Activated T-helper 1 cell treated with Interleukin-2 at 50 U/mL for 16 hours (primary cell): Measurements from ENCODE around the gene ASS1.

Experiments
- DNase-seq: peaks from one replicate; pipeline ENCODE4 v3.0.0-alpha.2; 2020; ENCODE audit warnings: low read depth

The ASS1 gene

GRCh38 chr9:130535818-130536521, 91.2 kb downstream of the ASS1 start:
- DNase-seq: no peak

DNA sequence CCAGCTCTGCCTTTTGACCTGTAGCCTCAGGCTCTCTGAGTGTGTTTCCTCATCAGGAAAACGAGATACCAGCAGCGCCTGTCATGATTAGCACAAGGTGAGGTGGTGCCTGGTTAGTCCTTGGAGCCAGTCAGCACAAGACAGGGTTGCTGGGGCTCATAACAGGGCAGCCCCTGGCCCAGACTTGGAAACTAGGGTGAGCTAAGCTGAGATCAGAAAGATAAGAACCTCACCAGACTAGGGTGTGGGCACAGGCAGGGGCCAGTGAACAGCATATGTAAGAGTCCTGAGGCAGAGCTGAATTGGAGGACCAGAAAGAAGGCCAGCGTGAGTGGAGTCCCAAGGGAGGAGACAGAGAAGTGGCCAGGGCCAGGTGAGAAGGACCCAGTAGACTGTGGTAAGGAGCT, 91.9 kb downstream of the ASS1 start:
- DNase-seq: no peak

GRCh38 chr9:130537346-130538050, 92.7 kb downstream of the ASS1 start:
- no peak for DNase-seq

GRCh38 chr9:130539420-130540223, 94.9 kb downstream of the ASS1 start:
- no peak for DNase-seq

DNA sequence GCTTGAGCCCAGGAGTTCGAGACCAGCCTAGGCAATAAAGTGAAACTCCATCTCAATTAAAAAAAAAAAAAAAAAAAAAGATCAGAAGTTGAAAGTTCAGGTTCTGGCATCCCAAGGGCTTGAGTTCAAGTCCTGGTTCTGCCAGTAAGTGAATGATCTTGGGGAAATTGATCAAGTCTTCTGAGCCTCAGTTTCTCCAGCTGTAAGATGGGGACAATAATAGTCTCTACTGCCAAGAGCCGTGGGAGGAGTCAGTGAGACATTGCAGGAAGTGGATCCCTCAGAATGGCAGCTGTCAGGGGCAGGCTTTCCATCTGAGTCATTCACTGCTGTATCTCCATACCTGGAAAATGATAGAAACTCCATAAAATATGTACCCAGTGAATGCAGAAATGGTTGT, 96.8 kb downstream of the ASS1 start:
- DNase-seq: no peak

DNA sequence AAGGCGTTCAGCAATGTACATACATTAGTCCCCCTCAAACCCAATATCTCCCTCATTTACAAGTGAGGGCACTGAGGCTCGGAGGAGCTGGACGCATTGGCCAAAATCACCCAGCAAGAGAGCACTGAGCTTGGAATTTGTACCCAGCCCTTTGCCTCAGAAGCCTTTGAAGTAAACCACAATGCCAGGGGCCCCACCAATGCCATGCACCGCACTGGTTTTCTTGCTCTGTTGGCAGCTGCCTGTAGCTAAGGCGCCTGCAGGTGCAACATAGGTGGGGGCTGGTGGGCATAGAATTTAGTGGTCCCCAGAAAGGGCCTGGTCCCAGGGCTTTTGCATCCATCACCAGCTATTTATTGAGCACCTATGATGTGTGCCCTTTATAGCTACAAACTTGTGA, 97.3 kb downstream of the ASS1 start:
- DNase-seq: no peak

DNA sequence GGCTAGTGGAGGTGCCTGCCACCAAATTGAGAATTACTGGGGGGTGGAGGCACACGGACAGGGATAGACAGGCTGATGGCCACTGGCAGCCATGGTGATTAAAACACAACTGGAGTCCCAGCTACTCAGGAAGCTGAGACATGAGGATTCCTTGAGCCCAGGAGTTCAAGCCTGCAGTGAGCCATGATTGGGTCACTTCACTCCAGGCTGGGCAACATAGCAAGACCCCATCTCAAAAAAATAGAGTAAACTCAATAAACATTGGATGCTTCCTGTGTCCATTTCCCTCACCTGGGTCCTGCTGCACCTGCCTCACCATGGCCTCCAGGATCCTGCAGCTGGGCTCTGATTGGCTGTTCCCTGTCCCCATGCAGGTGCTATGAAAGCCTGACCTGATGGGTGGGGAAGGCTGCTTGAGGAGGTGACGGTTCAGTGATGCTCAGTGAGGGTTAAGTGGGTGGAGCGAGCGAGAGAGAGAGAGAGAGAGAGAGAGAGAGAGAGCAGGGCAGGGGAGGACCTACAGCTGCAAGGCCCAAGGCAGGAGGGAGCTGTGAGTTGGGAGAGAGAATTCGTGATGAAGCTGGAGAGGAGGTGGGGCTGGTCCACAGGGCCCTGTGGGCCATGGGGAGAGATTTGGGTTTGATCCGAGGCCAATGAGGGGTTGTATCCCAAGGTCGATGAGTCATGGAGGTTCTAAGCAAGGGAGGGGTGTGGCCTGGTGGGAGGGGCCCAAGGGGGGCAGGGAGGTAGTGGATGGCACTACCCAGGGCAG, 97.9 kb downstream of the ASS1 start:
- DNase-seq: no peak

GRCh38 chr9:130543368-130543767, 98.6 kb downstream of the ASS1 start:
- DNase-seq: no peak

- no peak for DNase-seq
Observed at GRCh38 chr9:130543859-130544258, 99.1 kb downstream of the ASS1 start.

DNA sequence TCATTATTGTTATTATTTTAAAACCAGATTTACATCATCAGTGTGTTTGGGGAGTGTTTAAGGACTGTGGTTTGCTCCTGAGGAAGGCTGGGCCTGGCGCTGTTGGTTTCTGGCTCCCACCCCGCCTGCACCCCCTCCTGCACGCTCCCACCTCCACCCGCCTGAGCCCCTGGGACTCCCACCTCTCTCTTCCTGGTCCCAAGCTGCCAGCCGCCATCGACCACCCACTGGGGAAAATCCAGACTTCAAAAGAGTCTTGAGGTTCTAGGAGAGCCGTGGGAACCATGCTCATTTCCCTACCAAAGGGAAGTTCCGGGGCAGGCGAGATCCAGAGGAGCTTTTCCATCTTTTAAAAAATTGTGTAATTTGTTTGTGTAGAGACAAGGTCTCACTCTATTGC, 99.6 kb downstream of the ASS1 start:
- DNase-seq: no peak

- DNase-seq: no peak
Observed at GRCh38 chr9:130548103-130548502, 103.3 kb downstream of the ASS1 start.

GRCh38 chr9:130549093-130549735, 104.5 kb downstream of the ASS1 start:
- no peak for DNase-seq
